IPS-NIHi7 (cell line): Measurements from ENCODE around the gene MTMR12.
A peak's percentile ranks its signal among the peaks of the same experiment; 100 is the strongest.

ENCODE experiments used
- DNase-seq: peaks from one replicate; pipeline ENCODE4 v3.0.0; 2012; ENCODE audit warnings: mixed read lengths; ENCODE audit errors: extremely low spot score

The MTMR12 gene

GRCh38 chr5:32276173-32276853 is 36.4 kb downstream of the MTMR12 start:
- DNase-seq: peak; percentile 27

- no peak for DNase-seq
Observed at GRCh38 chr5:32275396-32275741, 37.4 kb downstream of the MTMR12 start.

- DNase-seq: no peak
Observed at GRCh38 chr5:32274548-32275395, 38.0 kb downstream of the MTMR12 start.

- no peak for DNase-seq
Observed at GRCh38 chr5:32273821-32274220, 38.9 kb downstream of the MTMR12 start.

GRCh38 chr5:32272746-32273145 is 40.0 kb downstream of the MTMR12 start:
- no peak for DNase-seq

GRCh38 chr5:32270946-32271345 is 41.8 kb downstream of the MTMR12 start:
- DNase-seq: no peak

GRCh38 chr5:32270178-32270577 is 42.6 kb downstream of the MTMR12 start:
- no peak for DNase-seq

- DNase-seq: no peak
Observed at GRCh38 chr5:32265902-32266301, 46.8 kb downstream of the MTMR12 start.

GRCh38 chr5:32264957-32265572 is 47.7 kb downstream of the MTMR12 start:
- DNase-seq: no peak

GRCh38 chr5:32263684-32264083 is 49.1 kb downstream of the MTMR12 start:
- DNase-seq: no peak

- DNase-seq: no peak
Observed at GRCh38 chr5:32261198-32261597, 51.5 kb downstream of the MTMR12 start.

GRCh38 chr5:32259033-32259432 is 53.7 kb downstream of the MTMR12 start:
- no peak for DNase-seq

GRCh38 chr5:32258424-32258823 is 54.3 kb downstream of the MTMR12 start:
- DNase-seq: no peak

GRCh38 chr5:32255540-32255900 is 57.2 kb downstream of the MTMR12 start:
- DNase-seq: no peak

GRCh38 chr5:32254881-32255539 is 57.7 kb downstream of the MTMR12 start:
- DNase-seq: no peak

GRCh38 chr5:32251871-32252458 is 60.8 kb downstream of the MTMR12 start:
- no peak for DNase-seq

- no peak for DNase-seq
Observed at GRCh38 chr5:32249668-32250067, 63.1 kb downstream of the MTMR12 start.

- no peak for DNase-seq
Observed at GRCh38 chr5:32245742-32246141, 67.0 kb downstream of the MTMR12 start.

- DNase-seq: no peak
Observed at GRCh38 chr5:32244017-32244416, 68.7 kb downstream of the MTMR12 start.

- DNase-seq: no peak
Observed at GRCh38 chr5:32241034-32241783, 71.5 kb downstream of the MTMR12 start.

- no peak for DNase-seq
Observed at GRCh38 chr5:32239385-32239784, 73.4 kb downstream of the MTMR12 start.
